Measurements from ENCODE around the gene SPCS1.
"Not testable (repeated sequence)": the region's sequence is repeated elsewhere in the genome, so short reads cannot be mapped to it uniquely, and the experiment has no call there.

The SPCS1 gene

DNA sequence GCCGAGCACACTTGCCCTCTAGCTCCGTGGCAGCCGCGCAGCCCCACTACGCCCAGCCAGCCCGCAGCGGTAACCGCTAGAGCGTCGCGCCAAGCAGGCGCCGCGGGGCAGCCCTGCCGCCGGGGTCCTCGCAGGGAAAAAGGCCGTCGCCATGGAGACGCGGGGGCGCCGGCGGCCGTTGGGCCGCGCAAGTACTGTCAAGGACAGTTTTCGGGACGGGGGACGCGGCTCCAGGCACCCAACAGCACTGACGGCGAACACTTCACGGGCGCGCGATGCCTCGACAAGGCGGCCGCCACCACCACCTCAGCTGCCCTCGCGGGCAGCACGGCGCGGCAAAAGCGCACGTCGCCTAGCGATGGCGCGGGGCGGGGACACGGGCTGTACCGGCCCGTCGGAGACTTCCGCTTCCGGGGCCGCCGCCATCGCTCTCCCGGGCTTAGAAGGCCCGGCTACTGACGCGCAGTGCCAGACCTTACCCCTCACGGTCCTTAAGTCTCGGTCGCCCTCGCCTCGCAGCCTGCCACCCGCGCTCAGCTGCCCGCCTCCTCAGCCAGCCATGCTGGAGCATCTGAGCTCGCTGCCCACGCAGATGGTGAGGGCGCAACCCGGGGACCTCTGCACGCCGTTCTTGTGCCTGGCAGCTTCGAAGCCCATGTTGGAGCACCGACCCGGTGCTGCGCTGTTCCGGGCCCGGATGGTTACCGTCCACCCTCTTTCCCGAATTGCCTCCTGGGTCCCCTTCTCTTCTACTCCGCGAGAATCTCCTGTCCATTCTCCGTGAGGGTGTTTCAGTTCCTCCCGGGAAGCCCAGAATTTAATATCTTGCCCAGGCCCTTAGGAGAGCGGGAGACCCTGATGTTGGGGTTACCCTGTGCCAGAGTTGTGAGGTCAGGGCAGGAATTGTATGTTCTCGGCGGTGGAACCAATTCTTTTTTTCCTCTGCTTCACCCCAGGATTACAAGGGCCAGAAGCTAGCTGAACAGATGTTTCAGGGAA lies at the start of gene SPCS1, which contains the start of gene GLT8D1:
Gene SPCS1 (plus strand): TSS at position 419 of the 999 bp plus-strand sequence. CDS start 141 bp downstream, at position 560.
Gene GLT8D1 (minus strand): TSS at position 104 of the 999 bp plus-strand sequence. CDS start 5,331 bp downstream, outside the sequence.
- DNase-seq: peak; percentile 80

DNA sequence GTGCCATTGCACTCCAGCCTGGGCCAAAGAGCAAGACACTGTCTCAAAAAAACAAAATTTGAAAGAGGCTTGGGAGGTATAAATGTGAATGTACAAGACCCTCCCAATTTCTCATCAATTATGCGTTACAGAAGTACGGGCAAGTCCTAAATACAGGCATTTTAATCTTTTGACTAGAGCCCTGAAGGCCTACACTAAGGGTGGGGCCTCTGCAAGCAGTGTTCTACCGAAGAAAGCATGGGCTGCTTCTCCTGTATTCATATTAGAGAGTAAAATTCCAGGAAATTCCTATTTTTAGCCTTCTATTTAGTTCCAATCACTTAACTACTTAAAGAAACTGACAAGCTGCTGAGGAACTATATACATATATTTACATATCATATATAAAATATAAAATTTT lies 45.9 kb upstream of the SPCS1 start:
- DNase-seq: no peak

DNA sequence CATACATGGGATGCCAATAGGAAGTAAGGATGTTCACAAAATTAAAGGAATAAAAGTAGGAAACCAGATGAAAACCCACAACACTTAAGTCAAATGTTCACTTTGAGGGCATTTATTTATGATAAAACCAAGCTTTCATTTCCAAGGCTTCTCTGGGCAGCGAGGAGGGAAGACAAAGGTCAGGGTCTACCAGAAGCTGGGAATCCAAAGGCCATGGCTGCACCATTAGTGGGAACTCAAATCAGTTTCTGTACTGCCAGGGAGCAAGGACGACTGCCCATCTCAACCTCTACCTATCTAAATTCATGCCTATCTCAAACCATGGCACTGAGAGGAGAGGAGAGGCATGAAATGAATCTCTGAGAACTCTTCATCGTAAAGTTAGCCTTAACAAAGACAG lies 42.8 kb upstream of the SPCS1 start:
- DNase-seq: no peak

DNA sequence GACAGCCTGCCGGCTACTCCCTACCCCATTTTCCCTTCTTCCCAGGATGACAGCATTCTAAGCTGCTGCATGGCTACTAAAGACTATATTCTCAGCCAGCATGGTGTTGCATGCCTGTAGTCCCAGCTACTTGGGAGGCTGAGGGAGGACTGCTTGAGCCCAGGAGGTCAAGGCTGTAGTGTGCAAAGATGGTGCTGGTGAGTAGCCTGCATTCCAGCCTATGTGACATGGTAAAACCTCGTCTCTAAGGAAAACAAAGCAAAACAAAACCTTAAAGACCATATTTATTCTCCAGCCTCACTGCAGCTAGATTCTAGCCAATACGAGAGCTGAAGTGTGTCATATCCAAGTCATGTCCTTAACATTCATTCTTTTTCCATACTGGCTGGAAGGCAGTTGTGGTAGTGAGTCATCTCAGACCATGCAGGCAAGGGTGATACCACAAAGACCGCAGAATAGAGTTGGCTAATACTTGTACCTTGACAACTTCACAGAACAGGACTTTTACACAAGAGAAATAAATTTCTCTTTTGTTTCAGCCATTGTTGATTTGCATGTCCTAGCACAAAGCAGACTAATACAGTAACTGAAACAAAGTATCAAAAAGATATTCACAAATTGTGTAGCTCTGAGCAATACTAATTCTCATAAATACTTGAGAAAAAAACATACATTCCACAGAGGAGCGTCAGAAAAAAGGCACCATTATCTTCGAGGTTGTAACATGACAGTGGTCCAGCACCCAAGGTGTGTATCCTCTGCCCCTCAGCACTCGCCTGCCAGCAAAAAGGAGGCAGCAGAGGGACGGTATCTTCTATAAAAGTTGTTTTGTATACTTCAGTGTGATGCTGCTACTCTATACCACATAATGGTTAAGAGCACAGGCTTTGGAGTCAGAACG lies 35.0 kb upstream of the SPCS1 start:
- no peak for DNase-seq

DNA sequence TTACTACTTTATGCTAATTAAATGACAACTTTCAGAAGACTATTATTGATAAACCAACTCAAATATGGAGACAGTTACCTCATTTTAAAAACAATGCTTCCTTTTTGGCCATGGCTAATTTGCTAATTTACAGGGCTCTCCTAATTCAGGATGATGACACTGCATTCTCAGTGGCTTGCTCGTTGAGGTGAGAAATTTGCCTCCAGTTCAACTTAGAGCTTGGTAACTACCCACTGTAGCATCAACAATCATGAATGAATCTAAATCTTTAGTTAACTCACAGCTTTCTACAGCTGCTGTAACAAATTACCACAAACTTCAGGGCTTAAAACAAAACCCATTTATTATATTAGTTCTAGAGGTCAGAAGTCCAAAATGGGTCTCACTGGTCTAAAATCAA lies 34.2 kb upstream of the SPCS1 start:
- no peak for DNase-seq

DNA sequence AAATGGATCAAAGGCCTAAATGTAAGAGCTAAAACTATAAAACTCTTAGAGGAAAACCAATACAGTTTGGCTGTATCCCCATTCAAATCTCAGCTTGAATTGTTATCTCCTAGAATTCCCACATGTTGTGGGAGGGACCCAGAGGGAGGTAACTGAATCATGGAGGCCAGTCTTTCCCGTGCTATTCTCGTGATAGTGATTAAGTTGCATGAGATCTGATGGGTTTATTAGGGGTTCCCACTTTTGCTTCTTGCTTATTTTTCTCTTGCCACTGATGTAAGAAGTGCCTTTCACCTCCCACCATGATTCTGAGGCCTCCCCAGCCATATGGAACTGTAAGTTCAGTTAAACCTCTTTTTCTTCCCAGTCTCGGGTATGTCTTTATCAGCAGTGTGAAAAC lies 29.7 kb upstream of the SPCS1 start:
- DNase-seq: not testable (repeated sequence)

DNA sequence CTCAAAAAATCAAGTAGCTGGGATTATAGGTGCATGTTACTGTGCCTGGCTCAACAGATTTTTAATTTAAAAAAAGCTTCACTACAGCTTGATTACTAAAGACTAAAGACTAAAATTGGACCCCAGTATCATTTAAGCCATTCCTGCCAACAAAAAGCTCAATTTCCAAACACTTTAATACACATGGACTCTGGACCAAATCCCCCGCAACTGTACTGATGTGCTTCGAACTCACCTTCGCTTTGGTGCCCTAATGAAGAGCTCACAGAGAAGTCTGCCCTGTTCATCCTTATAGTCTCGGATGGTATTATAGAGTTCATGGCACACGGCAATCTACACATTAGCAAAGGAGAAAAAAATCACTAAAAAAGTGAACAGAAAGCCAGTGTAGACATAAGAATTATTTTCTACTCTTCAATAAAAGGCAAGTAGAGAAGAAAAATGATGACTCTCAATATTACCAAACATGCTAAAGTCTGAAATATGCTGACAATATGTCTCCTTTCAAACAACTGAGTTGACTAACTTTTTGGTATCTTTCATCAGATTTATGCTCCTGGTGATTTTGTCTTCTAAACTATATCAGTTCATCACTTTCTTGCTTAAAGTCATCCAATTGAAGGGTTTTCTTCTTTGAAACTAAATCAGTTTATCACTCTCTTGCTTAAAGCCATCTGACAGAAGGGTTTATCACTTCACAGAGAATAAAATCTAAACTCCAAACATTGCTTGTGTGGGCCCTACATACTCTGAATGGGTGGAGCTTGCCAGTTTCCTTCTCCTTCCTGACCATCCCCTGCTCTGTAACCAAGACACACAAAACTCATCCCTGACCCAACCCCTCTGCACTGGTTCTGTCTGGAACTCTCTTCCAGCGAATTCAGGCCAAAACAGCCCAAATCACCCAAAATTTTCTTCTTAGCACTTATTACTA lies 27.4 kb upstream of the SPCS1 start:
- DNase-seq: no peak

DNA sequence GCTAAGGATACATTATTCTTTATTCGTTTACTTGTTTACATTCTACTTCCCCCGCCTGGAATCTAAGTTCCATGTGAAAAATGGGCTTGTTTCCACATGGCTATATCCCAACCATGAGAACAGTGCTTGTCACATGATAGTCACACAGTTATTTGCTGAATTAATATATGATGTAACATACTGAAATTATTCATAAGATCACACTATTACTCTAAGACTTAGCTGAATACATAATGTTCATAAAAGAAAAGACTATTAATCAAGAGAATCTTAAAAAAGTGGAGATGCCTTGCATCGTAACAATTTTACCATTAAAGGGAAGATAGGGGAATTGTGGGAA lies 26.7 kb upstream of the SPCS1 start:
- DNase-seq: no peak

DNA sequence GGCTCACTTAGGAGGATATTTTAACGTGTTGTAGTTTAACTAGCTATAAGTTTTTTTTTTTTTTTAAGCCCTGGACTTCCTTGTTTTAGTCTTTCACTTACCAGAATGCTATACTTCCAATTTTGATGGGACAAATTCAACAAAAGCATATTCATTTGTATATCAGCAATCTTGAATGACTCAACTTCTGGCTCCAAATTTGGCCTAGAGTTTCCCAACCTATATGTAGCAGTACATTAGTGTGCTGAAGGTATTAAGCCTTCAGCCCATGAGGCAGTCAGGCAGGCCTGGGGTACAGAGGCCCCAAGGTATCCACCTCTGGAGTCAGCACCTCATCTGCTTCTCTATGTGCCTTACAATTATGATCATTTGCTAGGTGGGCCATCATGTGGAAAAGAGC lies 26.1 kb upstream of the SPCS1 start:
- DNase-seq: no peak

DNA sequence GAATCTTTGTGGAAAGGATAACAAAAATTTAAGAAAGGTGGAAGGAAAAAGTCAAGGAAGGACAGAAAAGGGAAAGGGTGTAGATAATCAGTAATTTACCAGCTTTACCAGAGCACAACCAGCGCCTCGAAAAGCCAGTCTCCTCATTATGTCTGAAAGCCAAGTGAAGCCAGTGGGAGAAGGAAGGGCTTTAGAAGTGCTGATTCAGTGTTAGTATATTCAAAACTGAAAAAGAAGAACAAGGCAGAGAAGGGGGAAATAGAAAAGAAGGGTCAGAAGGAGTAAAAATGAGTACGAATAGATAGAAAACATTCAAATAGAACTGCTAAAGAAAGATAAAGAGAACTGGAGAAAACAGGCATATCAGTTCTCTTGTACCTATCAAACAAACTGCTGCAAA lies 24.3 kb upstream of the SPCS1 start:
- DNase-seq: no peak

DNA sequence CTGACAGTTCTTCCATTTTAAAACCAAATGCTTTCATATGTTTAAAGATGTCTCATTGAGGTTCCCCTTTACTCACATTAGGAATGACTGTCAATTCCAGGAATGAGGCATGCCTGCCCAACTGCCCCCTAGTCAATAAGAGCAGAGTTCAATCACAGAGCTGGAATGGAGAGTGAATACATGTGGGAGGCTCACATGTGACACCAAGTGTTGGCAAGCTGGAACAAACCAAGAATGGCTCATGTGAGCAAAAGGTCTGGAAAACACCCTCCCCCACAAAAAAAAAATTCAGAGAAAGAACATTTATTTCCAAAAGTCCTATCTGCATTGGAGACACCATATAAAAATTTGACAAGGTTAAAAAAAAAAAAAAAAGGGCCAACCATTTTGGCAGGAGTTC lies 23.9 kb upstream of the SPCS1 start:
- no peak for DNase-seq

DNA sequence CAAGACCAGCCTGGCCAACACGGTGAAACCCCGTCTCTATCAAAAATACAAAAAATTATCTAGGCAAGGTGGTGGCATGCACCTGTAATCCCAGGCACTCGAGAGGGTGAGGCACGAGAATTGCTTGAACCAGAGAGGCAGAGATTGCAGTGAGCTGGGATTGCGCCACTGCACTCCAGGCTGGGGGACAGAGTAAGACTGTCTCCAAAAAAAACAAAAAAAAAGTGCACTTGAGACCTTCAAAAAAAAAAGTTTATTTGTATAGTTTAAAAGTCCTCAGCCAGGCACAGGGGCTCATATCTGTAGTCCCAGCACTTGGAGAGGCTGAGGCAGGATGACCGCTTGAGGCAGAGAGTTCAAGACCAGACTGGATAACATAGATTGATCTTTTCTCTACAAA lies 22.3 kb upstream of the SPCS1 start:
- DNase-seq: no peak

DNA sequence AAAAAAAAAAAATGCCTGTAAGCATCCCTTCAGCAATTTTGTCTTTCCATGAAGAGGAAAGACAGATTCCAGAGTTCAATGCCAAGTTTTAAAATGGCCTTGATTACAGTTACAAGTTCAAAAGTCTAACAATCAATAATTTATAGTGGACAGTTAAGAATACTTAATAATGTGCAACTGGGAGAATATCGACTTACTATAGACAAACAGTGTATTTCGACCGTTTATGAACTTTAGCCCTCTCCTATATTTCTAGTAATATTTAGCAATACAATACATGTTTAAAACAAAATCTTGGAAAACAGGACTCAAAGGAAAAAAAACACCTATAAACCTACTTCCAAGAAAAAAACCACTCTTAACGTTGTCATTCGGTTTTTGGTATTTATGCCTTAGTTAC lies 21.7 kb upstream of the SPCS1 start:
- no peak for DNase-seq

DNA sequence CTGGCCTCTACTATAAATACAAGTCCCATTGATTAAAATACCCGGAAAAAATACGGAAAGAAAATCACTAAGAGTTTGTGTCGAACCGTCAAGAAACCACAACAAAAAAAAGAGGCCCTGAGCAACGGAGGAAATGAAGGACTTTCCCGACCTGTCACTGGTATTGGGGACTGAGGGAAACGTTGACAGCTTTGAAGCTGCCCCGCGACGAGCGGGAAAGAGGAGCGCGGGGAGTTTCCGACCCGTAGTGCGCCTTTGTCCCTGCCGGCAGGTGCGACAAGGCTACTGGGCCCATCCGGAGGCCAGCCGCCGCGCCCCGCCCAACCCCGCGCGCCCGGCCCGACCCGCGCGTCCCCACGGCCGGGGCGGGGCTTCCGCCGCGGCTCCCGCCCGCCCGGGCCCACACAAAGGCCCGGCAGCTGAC lies 20.6 kb upstream of the SPCS1 start:
- peak; percentile 63 for DNase-seq

DNA sequence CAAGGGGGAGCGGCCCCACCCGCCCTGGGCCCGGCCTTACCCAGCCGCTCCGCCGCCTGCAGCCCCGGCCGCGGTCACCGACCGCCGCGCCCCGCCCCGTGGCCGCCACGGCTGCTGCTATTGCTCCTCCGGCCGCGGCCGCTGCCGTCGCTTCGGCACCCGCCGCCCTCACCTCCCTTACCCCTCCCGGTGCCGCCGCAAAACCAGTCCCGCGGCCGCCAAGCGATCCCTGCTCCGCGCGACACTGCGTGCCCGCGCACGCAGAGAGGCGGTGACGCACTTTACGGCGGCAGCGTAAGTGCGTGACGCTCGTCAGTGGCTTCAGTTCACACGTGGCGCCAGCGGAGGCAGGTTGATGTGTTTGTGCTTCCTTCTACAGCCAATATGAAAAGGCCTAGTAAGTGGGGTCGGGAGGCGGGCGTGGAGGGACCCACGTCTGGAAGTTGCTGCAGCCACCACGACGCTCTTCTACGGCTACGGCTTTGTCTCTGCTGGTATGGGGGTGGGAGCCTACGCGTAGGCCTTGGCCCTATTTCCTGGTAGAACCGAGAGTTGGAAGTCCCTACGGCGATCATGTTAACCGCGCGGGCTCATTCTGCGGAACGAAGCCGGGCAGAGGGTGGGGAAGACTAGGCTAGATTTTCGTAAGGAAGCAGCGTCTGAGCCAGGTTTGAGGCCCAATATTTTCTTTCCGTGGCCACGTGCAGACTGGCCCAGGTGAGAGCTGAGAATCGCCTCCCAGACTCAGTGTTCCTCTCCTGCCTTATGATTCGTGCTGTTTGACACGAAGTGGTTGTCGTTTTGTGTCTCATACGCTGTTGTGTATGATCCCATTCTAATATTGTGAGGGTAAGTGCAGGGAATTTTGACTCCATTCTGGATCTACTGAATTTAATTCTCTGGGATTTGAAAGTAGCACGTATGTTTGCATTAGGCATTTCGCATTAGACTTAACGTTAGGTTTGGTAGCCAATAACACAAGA lies 19.9 kb upstream of the SPCS1 start, which contains the start of the genes GNL3 and PBRM1:
Gene GNL3 (plus strand): TSS at position 324 of the 983 bp plus-strand sequence. CDS start 61 bp downstream, at position 385.
Gene PBRM1 (minus strand): TSS at position 205 of the 983 bp plus-strand sequence.
- peak; percentile 67 for DNase-seq

DNA sequence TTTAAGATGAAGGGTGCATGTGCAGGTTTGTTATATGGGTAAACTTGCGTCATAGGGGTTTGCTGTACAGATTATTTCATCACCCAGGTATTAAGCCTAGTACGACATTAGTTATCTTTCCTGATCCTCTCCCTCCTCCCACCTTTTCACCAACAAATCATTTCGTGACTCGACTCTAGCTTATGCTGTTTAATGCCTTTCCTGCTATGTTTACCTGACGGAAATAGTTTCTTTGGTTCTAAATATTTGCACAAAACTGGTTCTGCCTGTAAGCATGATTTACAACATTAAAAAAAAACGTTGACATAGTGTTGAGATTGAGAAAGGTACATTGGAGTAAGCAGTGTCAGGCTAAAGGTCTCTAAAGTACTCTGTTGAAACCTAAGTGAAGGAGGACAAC lies 17.6 kb upstream of the SPCS1 start:
- DNase-seq: no peak

DNA sequence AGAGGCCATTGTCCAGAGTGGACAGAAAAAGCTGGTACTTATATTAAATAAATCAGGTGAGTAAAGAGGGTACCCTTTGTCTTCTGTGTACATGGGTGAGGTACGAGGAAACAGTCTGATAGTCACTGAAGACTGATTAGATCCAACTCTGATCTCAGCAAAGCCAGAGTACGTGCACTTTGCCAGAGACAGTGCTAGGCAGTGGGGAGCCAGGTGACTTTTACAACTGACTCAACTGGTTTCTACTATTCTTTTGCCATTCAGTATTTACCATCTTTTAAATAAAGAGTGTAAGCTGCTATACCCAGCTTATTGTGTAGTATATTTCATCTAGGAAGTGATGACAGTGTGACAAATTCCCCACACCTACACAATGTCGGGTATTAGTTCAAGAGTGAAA lies 16.8 kb upstream of the SPCS1 start:
- DNase-seq: no peak

DNA sequence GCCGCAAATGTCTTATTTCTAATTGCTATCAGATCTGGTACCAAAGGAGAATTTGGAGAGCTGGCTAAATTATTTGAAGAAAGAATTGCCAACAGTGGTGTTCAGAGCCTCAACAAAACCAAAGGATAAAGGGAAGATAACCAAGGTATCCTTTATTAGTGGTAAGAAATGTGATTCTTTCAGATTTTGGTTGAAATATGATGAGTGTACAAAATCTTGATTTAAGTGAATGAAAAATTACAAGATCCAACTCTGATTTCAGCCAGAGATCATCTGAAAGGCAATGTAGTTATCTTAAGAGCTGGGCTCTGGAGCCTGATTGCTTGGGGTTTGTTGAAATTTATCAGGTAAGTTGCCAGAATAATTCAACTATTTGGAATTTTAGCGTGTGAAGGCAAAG lies 15.3 kb upstream of the SPCS1 start:
- no peak for DNase-seq

DNA sequence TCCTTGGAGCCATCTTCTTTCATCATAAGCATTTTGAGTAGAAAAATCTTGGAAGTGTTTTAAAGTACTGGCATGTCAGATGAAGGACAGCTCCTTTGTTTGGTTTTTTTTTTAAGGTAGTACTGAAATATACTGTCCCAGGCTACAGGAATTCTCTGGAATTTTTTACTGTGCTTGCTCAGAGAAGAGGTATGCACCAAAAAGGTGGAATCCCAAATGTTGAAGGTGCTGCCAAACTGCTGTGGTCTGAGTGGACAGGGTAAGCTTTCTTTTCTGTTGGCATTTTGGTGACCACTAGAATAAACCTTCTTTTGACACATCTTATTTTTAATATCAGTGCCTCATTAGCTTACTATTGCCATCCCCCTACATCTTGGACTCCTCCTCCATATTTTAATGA lies 12.8 kb upstream of the SPCS1 start:
- DNase-seq: no peak

DNA sequence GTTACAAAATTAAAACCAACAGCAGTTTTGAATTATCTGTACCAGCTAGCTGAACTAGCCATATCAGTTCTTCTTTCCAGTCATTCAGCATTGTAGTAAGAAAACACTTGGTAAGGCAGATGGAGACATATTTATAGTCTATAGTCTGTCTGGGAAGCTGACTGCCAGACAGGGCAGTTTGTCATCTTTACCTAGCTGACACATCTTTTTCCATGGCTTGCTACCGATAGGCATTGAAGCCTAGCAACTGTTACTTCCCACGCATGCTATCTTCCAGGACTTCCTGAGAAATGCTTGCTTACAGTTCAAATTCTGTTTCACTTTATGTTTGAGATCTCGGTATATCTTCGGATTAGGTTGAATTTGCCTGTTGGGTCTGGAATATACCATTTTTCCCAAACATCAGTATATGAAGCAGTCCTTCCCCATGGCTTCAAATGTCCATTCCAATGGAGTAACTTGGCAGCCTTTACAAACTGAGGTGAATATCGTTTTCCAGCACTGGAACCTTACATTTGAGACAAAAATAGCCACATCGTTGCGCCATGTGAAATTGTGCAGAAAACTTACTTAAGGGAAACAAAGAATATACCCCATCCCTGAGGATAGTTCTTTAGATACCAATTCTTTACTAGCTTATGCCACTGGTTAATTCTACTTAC lies 11.2 kb upstream of the SPCS1 start:
- no peak for DNase-seq
